Measurements from ENCODE around the gene ZFY.

DNA sequence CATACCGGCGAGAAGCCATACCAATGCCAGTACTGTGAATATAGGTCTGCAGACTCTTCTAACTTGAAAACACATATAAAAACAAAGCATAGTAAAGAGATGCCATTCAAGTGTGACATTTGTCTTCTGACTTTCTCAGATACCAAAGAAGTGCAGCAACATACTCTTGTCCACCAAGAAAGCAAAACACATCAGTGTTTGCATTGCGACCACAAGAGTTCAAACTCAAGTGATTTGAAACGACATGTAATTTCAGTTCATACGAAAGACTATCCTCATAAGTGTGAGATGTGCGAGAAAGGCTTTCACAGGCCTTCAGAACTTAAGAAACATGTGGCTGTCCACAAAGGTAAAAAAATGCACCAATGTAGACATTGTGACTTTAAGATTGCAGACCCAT lies 44.1 kb downstream of the ZFY start:
- no peak for TF ChIP-seq POLR2A (IDR thresholded peaks at IDR 0.05; ENCODE audit: low read length)
- TF ChIP-seq GATA1 (IDR thresholded peaks at IDR 0.05; ENCODE audit: low read depth, low read length), result no peak
